ENCODE data around the gene HOXA3.

- TF ChIP-seq CTCF (IDR thresholded peaks at IDR 0.05) (no peak), EP300 (IDR thresholded peaks at IDR 0.05) (no peak), POLR2A (IDR thresholded peaks at IDR 0.05) (no peak), POLR2AphosphoS5 (IDR thresholded peaks at IDR 0.05) (no peak)
Observed at GRCh38 chr7:27182861-27183681, 30.7 kb upstream of the HOXA3 start.
